GM19452 (cell line): ENCODE results near the gene RGS3.
"Not testable (repeated sequence)": the region's sequence is repeated elsewhere in the genome, so short reads cannot be mapped to it uniquely, and the experiment has no call there.

Experiments
- ATAC-seq: cut with Tn5 transposase; IDR thresholded peaks from one replicate; pipeline ENCODE4 v1.9.1; 2021; ENCODE audit not compliant: unreplicated experiment

RGS3 gene

DNA sequence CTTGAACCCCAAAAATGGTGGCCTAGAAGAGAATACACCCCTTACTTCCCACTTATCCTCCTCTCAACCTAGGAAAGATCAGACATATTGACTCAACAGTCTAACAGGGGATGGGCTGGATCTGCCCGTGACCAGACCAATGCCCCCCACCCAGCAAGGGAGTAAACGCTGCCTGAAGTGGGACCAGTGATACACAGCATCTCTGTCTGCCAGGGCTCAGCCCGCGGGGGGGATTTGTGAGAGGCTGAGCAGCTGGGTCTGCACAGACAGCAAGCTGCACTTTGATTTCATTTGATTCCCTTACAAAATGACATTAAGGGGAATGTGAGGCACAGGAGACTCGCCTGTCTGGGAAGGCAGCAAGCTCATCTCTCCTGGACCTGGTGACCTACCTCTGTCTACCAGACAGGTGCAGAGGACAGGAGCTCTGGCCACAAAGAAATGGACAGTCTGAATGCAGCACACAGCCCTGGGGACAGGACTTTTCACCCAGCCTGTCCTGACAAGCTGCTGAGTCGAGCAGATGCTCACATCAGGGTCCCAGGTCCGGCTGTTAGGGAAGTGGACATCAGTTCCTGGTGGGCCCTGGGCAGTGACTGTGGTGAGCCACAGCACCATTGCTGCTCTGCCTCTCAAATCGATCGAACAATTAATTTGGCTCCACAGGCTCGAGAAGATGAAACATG lies 79.9 kb downstream of the RGS3 start:
- no peak for ATAC-seq

DNA sequence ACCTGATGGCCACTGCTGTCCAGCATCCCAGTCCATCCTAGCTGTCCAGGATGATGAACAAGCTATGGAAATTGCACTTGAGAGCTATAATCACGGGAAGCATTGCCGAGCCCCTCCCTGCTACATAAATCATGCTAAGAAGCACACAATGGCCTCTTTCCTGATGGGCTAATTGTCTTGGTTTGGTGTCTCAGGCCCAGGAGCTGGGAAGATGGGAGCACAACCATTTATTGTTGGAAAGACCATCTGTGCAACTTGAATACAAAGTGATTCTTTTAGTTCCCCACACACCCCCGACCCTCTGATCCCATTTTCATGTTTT lies 80.4 kb downstream of the RGS3 start:
- no peak for ATAC-seq

DNA sequence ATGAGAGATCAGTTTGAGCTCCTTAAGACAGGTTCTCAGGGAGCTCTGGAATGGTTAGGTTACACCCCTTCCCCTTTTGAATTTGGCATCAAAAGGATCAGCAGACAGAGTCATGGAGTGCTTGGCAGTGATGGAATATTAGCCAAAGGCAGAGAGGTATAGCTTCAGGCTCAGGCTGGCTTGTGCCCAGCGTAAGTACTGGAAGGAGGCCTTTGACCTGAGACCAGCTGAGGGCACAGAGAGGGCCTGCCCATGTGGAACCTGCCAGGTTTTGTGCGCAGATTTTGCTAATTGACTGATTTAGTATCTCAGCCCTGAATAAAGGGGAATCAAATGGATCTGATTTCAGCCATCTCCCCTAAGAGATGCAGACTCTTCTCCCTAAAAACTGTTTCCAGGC lies 81.5 kb downstream of the RGS3 start:
- no peak for ATAC-seq

DNA sequence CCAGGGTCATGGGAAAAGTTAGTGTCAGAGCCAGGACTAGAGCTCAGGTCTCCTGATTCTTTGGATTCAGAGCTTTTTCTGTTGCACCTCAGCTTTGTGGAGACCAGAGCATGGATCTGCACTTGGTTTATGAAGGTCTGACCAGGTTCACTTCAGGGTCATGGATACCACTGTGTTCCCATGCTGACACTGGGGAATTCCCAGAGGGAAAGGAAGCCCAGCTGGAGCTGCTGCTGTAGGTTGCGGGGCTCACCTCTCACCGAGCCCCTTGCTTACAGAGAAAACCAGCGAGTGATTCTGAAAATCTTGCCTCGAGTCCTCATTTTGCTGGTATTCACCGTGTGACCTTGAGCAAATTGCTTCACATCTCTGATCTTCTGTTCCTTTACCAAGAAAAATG lies 83.0 kb downstream of the RGS3 start:
- ATAC-seq, result no peak

DNA sequence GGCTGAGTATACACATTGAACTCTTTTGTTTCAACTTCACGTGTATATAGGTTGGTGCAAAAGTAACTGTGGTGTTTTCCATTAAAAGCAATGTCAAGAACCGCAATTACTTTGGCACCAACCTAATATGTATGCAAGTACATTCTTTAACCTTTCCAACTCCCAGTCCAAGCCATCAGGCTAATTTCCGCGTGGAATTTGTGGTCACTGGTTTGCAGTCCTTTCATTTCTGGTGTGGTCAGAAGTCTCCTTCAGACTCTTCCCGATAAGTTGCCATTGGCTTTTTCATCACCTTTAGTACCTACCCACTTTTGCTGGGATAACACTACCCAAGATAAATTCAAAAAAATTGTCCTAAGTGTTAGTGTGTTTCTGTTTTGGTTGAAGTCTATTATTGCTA lies 84.0 kb downstream of the RGS3 start:
- ATAC-seq, result no peak

DNA sequence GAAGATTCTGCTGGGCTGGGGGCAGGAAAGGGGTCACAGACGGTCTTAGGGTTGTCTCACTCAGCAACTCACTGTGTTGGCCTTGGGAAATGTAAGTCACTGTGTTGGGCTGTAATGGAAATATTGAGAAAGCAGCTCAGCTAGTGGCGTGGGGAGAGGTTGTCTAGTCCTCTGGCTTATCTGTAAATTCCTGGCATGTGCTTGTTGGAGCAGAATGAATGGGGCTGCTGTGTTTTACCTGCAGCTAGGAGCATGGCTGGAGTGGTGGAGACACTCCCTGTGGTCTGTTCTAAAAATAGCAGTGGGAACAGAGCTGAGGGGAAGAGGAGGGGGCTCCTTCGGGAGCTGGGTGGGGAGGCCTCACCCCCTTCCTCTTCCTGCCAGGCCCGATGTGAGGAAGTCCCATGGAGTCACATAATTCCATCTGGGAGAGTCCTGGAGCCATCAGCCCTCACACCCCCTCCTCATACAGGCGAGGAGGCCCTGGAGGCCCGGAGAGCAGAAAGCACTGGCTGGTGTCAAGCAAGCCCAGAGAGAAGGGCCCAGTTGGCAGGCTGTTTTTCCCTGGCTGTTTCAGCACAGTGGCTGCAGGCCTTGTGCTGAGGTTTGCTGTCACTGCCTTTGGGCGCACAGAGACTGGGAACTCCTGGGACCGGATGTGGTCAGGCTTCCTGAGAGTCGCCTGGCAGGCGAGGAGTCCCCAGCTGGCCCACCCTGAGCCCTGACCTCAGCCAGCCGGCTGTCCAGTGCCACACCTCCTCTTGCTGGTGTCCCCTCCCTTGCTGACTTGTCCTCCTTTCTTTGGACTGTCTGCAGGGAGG lies 84.9 kb downstream of the RGS3 start:
- ATAC-seq, result no peak

DNA sequence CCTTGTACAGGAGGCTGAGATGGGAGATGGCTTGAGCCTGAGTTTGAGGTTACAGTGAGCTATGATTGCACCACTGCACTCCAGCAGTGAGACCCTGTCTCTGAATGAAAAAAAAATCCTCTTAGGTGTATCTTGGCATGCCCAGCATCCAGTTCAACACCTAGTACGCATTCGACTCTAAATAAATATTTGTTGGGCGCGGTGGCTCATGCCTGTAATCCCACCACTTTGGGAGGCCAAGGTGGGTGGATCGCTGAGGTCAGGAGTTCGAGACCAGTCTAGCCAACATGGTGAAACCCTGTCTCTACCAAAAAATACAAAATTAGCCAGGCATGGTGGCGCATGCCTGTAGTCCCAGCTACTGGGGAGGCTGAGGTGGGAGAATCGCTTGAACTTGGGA lies 86.4 kb downstream of the RGS3 start:
- ATAC-seq, result not testable (repeated sequence)

DNA sequence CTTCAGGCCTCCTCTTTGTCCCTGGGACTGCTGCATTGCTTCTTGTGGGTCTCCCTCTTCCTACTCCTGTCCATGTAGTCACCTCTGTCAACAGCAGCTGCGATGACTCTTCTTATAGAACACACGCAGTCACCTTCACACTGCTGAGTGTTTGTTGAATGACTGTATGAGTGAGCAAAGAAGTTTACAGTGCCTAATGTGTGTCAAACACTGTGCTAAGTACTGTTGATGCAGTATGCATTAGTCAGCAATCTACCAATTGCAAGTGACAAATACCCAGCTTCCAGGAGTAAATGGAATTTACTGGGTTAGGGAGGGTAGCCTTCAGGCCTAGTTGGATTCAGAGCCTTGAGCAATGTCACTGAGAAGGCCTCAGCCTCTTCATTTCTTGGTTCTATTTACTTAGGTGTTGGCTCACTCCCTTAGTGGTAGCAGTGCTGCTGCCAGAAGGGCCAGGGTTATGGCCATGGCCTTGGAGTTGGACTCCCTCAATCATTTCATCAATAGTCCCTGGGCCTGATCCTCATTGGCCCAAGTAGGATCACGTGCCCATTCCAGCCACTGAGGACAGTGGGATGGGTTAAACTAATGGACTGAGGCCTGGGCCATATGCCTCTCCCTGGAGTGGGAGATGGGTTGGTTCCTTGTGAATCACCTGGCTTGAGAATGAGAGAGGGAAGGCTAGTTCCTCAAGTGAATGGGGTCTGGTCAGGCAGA lies 93.5 kb downstream of the RGS3 start:
- no peak for ATAC-seq

DNA sequence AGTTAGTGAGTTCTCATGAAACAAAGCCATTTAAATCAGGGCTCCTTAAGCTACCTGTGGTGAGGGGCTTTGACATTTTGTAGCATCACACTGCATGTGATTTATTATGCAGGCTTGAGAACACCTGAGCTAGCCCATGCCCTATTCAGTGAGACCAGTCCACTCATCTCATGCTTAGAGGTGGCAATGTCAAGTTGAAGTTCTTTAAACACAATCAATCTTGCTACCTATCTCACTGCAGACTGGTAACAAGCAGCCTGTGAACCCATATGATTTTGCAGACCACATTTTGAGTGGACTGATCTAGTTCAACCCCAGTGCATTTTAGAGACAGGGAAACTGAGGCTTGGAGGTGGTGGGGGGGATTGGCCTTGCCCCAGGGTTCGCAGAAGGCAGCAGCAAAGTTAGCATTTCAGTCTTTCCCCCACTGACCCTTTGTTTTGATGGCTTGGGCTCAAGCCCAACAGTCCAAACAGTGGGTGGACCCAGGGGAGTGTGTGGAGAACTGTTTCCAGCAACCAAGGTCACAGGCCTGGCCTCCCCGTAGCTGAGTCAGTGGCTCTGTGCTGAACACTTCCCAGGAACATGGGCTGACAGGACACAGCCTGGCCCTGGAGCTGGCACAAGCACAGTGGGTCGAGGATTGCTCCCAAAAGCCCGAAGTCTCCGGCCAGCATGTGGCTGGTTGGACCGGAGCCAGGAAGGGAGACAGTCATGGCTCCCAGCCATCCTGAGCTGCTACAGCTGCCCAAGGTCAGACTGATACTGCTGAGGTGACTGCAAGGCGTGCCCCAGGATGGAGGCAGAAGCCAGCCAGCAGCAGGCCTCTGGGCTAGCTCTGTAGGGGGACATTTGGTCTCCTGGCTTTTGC lies 95.3 kb downstream of the RGS3 start:
- no peak for ATAC-seq

DNA sequence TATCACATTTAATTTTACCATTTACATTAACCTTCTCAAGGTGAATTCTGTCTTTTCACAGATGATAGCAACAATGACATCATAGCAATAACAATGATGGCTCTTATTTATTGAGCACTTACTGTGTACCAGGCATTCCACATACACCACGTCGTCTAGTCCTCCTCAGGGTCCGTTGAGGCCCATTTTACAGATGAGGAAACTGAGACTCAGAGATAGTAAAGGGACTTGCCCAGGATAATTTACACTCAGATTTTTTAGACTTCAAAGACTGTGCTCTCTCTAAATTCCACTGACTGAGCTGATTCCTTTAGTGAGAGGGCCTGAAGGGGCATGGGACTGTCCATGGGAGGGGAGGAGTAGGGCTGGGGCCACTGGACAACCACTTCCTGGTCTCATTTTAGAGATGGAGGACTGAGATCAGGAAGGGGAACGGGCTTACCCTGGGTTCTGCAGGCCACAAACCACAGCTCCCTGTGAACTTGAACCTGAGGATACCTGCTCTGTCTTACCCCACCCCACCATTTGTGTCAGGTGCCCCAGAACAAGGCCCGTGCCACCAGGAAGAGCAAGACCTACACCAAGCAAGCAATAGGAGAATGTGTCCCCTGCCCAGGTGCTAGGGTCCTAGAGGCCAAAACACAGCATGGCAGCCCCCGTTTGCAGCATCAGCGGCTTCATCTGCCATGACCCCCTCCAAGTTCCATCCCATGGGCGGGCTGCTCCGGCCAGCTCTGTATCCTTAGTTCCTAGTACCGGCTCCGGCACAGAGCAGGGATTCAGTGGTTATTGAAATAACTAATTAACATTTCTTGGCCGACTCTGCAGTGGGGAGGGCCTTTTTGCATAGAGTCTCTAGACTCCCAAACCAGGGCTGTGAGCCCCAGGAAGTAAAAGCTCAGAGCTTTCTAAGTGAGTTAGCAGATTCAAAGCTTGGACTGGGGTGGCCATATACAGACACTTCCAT lies 96.6 kb downstream of the RGS3 start:
- no peak for ATAC-seq

DNA sequence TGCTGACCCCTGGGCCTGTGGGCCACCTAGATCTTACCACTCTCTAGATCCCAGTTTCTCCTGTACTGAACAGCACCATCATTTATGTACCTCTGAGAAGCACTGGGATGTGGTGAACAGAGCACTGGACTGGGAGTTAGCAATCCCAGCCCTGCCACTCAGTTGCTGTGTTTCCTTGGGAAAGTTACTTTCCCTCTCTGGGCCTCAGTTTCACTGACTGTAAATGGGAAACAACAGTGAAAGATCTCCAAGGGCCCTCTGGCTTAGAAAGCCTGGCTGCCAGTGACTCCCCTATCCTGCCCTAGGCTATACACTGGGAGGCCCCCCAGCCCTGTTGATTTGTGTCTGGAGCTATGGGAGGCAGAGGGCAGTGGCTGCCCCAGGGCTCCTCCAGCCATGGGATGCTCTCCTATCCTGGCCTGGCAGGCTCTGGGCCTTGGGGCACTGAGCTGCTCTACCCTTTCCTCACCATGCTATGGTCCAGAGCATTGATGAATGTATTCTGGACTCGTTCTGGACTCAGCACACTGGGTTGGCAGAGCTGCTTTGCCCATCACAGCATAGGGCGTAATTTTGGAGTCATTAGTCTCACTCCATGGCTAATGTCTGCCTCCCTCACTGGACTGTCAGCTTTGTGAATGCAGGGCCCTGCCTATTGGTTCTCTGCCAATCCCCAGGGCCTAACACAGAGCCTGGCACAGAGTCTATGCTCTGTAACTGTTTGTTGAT lies 99.3 kb downstream of the RGS3 start:
- ATAC-seq, result no peak

DNA sequence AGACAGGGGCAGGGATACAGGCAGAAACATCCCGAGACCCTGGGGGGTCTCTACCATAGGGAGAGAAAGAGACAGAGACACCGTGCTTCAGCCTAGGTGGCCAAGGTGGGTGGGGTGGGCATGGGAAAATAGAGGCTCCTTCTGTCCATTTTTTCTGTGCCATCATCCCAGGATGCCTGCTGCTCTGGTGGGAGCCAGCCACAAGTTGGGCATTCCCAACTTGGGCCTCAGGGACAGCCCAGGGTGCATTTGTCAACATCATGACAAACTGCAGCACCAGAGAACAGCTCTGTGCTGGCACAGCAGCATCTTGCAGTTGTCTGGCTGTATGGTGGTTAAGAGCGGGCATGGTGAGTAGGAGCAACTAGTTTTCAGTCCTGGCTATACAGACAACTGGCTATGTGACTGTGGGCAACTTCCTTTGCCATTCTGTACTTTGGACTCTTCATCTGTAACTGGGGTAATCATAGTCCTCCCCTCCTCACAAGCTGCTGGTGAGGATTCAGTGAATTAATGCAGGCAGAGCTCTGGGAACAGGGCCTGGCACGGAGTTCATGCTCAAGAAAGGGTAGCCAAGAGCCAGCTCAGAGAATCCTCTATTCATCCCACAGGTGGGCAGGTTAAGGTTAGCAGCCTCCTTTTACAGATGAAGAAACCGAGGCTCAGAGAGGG lies 100.4 kb downstream of the RGS3 start:
- no peak for ATAC-seq

DNA sequence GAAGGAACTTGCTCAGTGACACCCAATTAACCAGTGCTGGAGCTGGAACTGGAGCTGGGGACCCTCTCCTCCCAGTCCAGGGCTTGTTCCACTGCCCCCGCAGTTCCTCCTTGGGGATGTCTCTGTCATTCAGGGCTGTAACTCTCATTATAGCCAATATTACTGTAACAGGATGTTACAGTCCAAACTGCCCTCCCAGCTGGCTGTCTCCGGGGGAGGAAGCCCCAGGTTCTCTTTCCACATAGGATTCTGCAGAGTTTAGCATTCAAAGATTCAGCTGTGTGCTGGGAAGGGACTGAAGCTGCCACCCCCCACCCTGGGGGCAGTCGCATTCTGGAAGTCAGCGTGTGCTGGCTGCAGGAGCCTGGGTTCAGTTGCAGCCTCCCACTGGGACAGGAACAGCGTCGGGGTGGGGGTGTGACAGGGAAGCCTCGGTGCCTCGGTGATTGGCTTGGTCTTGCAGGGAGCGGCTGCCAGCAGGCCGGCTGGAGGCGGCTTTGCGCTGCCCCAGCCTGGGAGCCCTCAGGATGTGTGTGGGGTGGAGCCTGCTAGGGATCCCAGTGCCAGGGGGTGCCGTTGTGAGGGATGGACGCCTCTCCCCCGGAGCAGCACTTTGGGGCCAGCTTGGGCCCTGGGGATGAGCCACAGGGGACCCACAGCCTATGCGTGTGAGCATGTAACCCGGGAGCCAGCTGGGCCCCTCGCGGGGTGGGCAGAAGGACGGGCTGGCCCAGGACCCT lies 101.1 kb downstream of the RGS3 start:
- ATAC-seq, result no peak

DNA sequence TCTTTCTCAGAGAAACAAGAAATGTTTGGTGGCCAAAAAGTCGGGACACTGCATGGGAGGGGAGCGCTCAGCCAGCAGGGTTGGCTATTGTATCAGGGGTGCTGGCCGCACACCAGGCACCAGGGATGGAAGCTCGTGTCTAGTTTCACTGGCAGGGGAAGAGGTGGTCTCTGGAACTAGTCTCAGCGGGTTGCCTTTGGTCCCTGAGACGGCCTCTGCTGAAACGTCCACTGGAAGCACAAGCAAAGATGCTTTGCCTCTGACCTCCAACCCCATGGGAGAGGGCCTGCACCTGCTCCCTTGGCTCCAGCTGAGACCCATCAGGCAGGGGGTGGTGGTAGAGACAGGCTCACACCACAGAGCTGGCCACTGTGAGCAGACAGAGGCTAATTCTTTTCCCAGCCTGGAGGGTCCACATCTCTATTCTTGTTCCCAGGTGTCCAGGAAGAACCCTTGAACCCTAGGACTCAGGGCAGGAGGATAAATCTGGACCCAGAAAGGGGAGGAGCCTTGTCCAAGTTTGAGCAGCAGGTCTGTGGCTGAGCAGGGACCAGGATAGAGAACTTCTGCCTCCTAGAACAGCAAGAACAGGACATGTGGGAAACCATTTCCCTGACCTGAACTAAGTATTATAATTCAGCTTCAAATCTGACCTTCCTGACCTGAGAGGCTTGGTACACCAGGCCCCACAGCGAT lies 102.6 kb downstream of the RGS3 start:
- no peak for ATAC-seq

DNA sequence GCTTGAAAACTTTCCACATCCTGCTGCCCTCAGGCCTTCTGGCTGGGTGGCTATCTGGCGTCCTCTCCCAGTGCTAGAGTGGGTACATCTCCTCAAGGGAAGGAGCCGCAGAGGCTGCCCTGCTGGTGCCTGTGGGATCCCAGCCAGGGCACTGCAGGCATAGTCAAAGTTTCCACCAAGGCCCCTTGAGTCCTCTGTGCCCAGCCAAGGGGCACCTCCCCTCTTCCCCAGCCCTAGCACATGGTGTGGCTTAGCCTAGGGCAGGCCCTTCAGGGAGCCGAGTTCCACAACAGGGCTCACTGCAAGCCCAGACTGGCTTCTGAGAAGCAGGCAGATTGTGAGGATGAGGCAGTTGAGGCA lies 103.2 kb downstream of the RGS3 start:
- no peak for ATAC-seq

DNA sequence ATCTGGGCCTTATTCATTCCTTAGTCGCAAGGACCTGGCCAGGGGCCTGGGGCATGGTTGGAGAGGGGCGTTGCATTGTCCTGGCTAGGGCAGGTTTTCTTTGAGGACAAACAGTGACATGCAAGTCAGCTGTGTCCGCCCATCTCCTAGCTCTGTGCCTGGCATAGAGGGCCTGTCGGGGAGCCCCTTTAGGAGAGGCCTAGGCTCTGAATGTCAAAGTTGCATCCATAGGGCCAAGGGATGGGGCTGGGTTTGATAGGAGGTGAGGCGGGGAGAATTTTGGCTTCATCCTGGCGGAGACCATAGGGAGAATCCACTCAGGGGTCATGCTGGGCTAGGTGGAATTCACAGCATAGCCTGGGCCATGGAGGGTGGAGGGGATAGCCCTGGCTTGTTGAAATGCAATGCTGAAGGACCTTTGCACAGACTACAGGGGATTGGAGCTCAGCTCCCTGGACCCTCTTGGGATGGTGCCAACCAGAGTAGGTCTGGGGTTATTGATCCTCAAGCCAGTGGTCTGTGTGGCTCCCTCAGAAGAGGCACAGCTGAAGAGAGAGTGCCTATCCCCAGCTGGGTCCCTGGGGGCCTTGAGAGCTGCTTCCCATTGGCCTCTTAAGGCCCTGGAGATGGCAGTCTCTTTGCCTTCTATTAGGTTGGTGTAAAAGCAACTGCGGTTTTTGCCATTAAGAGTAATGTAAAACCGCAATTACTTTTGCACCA lies 104.0 kb downstream of the RGS3 start:
- no peak for ATAC-seq

DNA sequence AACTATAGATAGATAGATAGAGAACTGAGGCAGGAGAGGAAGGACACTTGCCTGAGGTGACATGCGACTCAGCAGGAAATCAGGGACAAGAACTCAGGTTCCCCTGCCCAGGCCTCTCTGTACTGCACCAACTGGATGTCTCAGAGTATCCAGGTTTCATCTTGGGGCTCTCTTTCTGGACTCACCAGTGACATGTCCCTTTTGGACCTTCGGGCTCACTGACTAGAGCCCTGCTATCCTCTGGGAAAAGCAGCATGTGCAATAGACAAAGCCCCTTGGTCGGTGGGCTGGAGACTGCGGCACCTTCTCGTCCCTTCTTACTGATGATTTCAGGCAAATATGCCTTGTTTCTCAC lies 104.5 kb downstream of the RGS3 start:
- no peak for ATAC-seq
